ENCODE measurements around the gene NGDN.

The NGDN gene

DNA sequence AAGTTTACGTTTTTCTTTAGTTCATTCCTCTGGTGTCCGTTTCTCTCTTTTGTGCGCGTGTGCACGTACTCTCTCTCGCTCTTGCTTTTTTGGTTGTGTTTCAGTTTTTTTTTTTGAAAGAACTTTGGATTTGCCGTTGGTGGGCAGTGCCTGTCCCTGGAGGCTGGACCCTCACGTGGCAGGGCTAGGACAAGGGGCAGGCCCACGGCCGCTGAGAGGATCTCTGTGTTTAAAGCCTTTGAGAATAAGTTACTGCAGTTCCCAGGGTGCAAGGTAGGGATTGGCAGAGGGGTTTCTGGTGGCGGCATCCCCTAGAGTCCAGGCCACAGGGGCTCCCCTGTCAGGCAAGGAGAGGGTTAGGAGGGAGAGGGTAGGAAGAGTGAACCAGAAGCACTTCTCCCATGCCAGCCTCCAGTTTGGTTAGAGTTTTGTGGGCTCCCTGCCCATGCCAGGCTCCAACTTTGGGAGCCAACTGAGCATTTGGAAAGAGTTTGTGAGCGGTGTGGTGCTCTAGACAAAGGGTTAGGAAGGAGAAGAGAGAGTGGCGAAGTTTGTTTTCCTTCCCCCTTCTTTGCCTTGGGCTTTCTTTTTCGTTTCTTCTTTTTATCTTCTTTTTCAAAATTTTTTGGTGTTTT is 51.5 kb downstream of the NGDN start:
- DNase-seq (ENCODE audit: low read depth in 2 of 2, low spot score in 1 of 2) = no peak

DNA sequence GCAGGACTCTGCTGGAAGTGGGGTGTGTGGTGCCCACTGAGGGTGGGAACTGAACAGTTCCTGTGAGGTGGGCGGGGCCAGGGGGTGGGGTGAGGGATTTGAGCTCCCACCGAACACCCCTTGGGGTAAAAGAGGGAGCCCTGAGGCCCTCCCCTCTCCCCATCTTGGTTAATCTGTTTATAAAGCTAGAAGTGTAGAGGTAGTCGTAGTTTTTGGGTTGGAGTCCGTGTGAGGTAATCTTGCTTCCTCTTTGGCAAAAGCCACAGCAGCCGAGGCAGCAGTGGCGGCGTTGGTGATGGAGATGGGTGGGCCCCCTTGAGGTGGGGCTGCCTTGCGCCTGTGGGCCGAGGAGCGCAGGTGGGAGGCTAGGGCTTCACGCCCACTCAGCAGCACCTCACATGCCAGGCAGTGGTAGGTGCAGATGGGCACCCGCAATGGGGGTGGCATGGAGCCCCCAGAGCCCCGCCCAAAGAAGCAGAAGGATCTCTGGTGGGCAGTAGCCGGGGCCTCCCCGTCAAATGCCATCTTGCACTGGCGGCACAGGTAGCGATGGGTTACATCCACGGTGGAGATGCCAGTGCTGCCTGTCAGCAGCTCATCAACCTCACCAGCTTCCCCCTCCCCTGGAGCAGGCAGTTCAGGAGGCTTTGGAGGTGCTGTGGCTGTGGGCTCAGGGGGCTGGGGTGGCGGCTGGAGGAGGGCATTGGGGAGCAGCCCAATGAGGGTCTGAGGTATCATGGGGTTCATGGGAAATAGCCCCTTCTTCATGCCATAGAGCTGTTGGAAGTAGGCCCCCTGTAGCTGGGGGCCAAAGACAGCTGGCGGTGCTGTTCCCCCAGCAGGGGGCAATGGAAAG is 52.5 kb downstream of the NGDN start:
- DNase-seq (ENCODE audit: low read depth in 2 of 2, low spot score in 1 of 2) = no peak

- DNase-seq (ENCODE audit: low read depth in 2 of 2, low spot score in 1 of 2) = no peak
These were observed 53.2 kb downstream of the NGDN start for GRCh38 chr14:23522643-23523198.

- DNase-seq (ENCODE audit: low read depth in 2 of 2, low spot score in 1 of 2) = no peak
These were observed 53.9 kb downstream of the NGDN start for GRCh38 chr14:23523229-23524016.

DNA sequence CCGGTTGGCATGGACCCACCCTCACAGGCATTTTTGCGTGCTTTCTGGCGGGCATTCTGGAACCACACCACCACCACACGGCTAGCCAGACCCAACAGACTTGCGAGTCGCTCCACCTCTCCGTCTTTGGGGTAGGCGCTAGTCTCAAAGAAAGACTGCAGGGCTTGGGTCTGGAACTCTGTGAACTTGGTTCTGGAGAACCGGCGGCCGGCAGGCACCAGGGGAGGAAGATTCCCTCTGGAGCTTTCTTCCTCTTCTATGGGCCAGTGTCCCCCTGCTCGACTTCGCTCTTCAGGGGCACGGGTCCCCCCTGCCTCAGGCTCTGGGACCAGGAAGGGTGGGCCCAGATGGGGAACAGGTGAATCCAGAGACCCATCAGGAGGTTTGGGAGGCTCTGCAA is 55.5 kb downstream of the NGDN start:
- DNase-seq (ENCODE audit: low read depth in 2 of 2, low spot score in 1 of 2) = no peak

- DNase-seq (ENCODE audit: low read depth in 2 of 2, low spot score in 1 of 2) = no peak
These were observed 56.1 kb downstream of the NGDN start for GRCh38 chr14:23525611-23526010.

Measured in stimulated activated CD8-positive, alpha-beta memory T cell treated with anti-CD3 and anti-CD28 coated beads, Interleukin-4, amount 100 ng/mL, for 1 hour (primary cell).